ENCODE measurements around the gene SLCO4A1. TPM values are rescaled to one million over a fixed set of nuclear protein-coding genes. Genes with fewer than 3 reads are reported as not detected.
A peak's percentile ranks its signal among the peaks of the same experiment; 100 is the strongest.

The SLCO4A1 gene
- total and polyA plus RNA-seq, 9 of the 15 experiments (the other 6 are each of a cell fraction or from before 2014, with no cell fraction given) = 1.6 to 21.9 (median 12.8) TPM

DNA sequence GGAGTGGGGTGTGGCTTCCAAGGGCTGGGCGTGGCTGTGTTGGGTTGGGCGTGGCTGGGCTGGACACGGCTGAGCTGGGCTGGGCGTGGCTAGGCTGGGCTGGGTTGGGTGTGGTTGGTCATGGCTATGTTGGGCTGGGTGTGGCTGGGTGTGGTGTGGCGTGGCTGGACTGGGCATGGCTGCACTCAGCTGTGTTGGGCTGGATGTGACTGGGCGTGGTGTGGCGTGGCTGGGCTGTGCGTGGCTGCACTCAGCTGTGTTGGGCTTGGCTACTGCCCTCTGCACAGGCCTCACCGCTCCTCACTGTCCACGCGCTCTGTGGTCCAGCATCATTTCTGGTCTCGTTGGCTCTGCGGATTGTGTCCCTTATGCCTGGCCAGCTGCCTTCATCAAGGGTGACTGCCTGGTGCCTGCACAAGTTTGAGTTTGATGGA lies 43.5 kb upstream of the SLCO4A1 start (continued):
- TF ChIP-seq ILK (tag; IDR thresholded peaks at IDR 0.05; ENCODE audit: borderline replicate concordance, low read depth) (no peak), ZNF780A (CRISPR knock-in tag; IDR thresholded peaks at IDR 0.05) (no peak), SMARCE1 (IDR thresholded peaks at IDR 0.05) (no peak; the same call in 1 of the 2 replicates), POLR2AphosphoS2 (IDR thresholded peaks at IDR 0.05; ENCODE audit: low read length) (no peak), RAD51 (IDR thresholded peaks at IDR 0.05; ENCODE audit: borderline replicate concordance, low read depth) (no peak), MAFG (tag; conservative IDR thresholded peaks at IDR 0.05) (no peak), JUNB (CRISPR knock-in tag; conservative IDR thresholded peaks at IDR 0.05) (no peak), MED1 (CRISPR knock-in tag; IDR thresholded peaks at IDR 0.05; ENCODE audit: borderline replicate concordance) (no peak), NEUROD1 (IDR thresholded peaks at IDR 0.05; ENCODE audit: borderline replicate concordance, low read depth, low read length, partially characterized antibody) (no peak), ZKSCAN1 (IDR thresholded peaks at IDR 0.05; ENCODE audit: low read depth, low read length) (peak; percentile 93), MAFF (IDR thresholded peaks at IDR 0.05; ENCODE audit: low read length) (no peak), TRIM24 (IDR thresholded peaks at IDR 0.05) (no peak; a peak in 1 of 4 replicates), MAZ (CRISPR knock-in tag; conservative IDR thresholded peaks at IDR 0.05 in 1 of 2, IDR thresholded peaks at IDR 0.05 in 1 of 2) (no peak), TOE1 (IDR thresholded peaks at IDR 0.05; ENCODE audit: borderline replicate concordance) (0 out of 2 replicates have a peak, but pooled peaks have one; percentile 52), TOE1 (CRISPR knock-in tag; IDR thresholded peaks at IDR 0.05; ENCODE audit: borderline replicate concordance, low read depth) (no peak), ZNF184 (CRISPR knock-in tag; IDR thresholded peaks at IDR 0.05) (no peak), ZNF311 (CRISPR knock-in tag; IDR thresholded peaks at IDR 0.05) (no peak), HOXB6 (CRISPR knock-in tag; IDR thresholded peaks at IDR 0.05; ENCODE audit: borderline replicate concordance) (no peak), SP1 (CRISPR knock-in tag; IDR thresholded peaks at IDR 0.05) (peak; percentile 86), ZSCAN32 (CRISPR knock-in tag; IDR thresholded peaks at IDR 0.05) (no peak), BMI1 (IDR thresholded peaks at IDR 0.05; ENCODE audit: low read length) (no peak)
- TF ChIP-seq, protein P1, sequence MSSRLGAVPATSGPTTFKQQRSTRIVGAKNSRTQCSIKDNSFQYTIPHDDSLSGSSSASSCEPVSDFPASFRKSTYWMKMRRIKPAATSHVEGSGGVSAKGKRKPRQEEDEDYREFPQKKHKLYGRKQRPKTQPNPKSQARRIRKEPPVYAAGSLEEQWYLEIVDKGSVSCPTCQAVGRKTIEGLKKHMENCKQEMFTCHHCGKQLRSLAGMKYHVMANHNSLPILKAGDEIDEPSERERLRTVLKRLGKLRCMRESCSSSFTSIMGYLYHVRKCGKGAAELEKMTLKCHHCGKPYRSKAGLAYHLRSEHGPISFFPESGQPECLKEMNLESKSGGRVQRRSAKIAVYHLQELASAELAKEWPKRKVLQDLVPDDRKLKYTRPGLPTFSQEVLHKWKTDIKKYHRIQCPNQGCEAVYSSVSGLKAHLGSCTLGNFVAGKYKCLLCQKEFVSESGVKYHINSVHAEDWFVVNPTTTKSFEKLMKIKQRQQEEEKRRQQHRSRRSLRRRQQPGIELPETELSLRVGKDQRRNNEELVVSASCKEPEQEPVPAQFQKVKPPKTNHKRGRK (tag; IDR thresholded peaks at IDR 0.05) = no peak
- TF ChIP-seq, protein P2, sequence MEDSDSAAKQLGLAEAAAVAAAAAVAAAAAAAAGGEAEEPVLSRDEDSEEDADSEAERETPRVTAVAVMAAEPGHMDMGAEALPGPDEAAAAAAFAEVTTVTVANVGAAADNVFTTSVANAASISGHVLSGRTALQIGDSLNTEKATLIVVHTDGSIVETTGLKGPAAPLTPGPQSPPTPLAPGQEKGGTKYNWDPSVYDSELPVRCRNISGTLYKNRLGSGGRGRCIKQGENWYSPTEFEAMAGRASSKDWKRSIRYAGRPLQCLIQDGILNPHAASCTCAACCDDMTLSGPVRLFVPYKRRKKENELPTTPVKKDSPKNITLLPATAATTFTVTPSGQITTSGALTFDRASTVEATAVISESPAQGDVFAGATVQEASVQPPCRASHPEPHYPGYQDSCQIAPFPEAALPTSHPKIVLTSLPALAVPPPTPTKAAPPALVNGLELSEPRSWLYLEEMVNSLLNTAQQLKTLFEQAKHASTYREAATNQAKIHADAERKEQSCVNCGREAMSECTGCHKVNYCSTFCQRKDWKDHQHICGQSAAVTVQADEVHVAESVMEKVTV (CRISPR knock-in tag; IDR thresholded peaks at IDR 0.05) = no peak
- TF ChIP-seq, protein P3, sequence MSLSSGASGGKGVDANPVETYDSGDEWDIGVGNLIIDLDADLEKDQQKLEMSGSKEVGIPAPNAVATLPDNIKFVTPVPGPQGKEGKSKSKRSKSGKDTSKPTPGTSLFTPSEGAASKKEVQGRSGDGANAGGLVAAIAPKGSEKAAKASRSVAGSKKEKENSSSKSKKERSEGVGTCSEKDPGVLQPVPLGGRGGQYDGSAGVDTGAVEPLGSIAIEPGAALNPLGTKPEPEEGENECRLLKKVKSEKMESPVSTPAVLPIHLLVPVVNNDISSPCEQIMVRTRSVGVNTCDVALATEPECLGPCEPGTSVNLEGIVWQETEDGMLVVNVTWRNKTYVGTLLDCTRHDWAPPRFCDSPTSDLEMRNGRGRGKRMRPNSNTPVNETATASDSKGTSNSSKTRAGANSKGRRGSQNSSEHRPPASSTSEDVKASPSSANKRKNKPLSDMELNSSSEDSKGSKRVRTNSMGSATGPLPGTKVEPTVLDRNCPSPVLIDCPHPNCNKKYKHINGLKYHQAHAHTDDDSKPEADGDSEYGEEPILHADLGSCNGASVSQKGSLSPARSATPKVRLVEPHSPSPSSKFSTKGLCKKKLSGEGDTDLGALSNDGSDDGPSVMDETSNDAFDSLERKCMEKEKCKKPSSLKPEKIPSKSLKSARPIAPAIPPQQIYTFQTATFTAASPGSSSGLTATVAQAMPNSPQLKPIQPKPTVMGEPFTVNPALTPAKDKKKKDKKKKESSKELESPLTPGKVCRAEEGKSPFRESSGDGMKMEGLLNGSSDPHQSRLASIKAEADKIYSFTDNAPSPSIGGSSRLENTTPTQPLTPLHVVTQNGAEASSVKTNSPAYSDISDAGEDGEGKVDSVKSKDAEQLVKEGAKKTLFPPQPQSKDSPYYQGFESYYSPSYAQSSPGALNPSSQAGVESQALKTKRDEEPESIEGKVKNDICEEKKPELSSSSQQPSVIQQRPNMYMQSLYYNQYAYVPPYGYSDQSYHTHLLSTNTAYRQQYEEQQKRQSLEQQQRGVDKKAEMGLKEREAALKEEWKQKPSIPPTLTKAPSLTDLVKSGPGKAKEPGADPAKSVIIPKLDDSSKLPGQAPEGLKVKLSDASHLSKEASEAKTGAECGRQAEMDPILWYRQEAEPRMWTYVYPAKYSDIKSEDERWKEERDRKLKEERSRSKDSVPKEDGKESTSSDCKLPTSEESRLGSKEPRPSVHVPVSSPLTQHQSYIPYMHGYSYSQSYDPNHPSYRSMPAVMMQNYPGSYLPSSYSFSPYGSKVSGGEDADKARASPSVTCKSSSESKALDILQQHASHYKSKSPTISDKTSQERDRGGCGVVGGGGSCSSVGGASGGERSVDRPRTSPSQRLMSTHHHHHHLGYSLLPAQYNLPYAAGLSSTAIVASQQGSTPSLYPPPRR (CRISPR knock-in tag; IDR thresholded peaks at IDR 0.05; ENCODE audit: borderline replicate concordance) = no peak

Measured in K562 (cell line).